GM18511 (cell line): Measurements from ENCODE around the gene GTF3A.
A peak's percentile ranks its signal among the peaks of the same experiment; 100 is the strongest.

ENCODE experiments used
- ATAC-seq: cut with Tn5 transposase; IDR thresholded peaks from one replicate; pipeline ENCODE4 v1.9.1; 2021; ENCODE audit warnings: mild to moderate bottlenecking, moderate library complexity; ENCODE audit not compliant: unreplicated experiment

GTF3A gene

DNA sequence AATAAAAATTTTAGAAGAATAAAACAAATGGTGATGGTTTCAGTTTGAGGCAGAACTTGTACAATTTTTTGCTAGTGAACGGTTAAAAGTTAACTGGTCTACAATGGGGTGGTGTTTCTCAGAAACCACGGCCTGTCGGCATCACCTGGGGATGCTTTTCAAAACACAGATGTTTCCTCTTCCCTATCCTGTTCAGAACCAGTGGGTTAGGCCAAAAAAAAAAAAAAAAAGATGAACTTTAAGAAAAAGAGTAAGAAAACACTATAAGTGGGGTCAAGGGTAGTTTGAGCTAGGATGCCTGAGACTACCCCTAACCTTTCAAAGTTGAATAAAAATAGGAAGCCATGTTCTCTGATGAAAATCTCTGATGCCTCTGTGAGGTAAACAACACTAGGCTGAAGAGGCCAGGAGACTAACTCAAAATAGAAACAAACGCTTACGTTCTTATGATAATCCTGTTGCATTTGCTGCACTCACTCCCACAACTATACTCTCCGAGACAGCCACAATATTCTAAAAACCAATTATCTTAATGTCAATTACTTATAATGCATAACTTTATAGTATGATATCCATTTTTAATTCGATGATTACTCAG, 22.7 kb downstream of the GTF3A start:
- no peak for ATAC-seq

DNA sequence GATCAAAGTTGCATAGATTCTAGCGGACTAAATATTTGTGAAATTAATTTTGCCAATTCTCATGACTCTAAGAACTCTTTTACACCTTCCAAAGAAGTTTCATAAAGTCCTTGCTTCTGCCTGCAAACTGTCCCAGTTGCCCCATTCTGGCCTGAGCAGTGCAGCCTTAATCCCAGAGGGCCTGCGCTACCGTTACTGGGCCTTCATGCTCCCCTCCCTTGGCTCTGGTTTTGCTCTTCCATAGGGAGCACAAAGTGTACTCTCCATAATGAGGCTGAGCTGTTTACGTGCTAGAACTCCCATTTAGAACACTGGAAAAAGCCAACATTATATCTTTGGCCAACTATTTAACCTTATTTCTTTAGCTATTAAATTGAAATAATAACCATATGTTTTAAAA, 23.9 kb downstream of the GTF3A start:
- ATAC-seq: no peak

DNA sequence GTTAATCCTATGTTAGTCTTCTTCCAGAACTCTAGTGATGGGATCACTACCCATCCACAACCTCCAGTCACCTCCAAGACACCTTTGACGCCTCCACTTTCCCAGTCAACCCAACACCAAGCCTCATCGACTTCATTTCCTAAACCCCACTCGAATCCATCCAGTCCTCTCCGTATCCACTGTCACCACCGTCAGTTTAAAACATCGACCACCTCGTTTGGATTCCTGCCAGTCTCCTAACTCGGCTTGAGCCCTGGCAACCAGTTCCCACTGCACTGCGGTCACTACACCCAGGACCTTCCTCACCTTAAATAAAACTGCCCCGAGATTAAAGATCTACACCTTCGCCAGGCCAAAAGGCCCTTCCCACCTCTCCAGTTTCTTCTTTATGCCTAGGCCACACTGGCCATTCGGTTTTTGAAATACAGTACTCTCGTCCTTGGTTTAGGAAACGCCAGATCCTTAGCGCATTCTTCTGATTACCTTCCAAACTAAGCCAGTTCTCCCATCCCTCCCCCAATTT, 24.7 kb downstream of the GTF3A start:
- no peak for ATAC-seq

DNA sequence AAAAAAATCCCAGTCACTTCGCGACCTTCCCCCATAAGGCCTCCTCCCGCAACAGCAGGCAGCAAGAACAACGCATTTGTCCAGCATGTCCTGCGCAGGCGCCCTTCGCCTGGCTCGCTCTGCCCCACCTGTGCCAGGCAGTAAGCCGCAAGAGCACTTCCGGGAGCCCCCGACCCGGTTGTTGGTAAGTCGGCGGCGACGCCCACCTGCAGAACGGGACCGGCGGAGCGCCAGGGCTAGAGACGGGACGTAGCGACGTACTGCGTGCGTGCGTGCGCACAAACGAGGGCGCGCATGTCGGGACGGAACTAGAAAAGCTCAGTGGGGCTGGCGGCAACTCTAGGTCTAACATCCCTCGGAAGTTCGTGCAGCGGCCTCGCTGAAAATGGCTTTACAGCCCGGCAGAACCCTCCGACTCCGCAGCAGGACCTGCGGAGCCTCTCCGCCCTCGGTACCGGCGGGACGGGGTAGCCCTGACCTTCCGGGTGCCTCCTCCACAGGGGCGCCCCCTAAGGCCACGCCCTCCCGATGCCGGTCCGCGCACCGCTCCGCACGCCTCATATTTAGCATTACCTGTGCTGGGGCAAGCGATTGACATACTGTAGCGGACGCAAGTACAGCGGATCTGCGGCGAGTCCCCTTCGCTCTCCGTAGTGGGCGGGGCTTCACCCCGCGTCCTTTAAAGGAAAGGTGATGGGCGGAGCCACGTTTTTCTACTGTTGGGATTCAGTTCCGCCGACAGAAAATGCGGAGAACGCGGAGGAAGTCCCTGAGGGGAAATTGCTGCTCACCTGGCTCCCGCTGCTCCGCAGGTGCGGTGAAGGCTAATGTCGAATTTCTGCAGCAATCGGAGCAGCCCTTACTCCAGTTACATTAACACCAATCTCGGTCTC, 25.8 kb downstream of the GTF3A start, which contains the start of gene MTIF3:
MTIF3 (minus strand) TSS at position 629 of the 893 bp plus-strand sequence. CDS start 10,116 bp downstream, outside the sequence.
- ATAC-seq: peak; percentile 87

DNA sequence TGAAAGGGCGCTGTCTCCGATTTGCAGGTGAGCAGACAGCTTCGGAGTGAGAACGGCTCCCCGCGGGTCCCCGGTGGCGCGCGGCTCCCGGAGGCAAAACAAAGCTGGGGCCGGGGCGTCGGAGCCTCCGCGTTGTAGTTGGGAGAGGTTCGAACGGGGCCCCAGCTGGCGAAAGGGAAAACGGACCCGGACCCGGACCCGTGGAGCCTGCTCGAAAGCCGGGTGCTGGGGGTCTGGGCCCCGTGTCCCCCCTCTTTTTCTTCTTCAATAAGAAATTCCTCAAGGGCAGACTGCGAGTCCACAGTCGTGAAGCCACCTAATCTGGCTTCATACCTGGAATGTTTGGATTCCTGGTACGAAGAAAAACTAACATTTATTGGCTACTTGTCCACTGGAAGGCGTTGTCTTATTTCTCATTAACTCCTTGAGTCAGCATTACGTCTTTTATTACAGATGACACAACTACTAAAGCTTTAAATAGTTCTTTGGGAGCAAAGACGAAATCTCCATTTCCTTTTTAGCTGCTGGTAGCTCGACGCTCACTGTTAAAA, 26.6 kb downstream of the GTF3A start:
- ATAC-seq: no peak

DNA sequence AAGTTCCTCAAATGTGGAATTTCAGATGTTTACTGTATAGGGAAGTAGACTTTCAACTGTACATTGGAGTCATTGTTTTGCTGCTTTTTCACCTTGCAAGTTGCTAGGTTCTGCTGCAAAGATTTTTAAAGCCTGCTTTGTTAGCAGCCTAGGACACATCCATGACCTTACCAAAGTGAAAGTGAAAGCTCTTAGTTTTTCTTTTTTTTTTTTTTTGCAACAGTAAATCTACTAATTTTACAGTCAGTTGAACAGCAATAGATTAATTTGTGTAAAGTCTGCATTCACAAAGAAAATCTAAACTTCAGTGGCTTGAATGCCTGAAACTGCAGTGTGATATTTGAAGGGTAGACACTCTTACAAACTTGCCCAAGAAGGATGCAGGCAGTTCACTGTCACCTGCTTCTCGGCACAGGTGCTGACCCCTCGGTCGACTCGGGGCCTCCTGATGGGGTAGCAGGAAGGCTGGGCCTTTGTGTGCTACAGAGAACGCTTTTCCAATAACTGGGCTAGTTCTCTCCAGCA, 31.0 kb downstream of the GTF3A start:
- peak; percentile 46 for ATAC-seq

DNA sequence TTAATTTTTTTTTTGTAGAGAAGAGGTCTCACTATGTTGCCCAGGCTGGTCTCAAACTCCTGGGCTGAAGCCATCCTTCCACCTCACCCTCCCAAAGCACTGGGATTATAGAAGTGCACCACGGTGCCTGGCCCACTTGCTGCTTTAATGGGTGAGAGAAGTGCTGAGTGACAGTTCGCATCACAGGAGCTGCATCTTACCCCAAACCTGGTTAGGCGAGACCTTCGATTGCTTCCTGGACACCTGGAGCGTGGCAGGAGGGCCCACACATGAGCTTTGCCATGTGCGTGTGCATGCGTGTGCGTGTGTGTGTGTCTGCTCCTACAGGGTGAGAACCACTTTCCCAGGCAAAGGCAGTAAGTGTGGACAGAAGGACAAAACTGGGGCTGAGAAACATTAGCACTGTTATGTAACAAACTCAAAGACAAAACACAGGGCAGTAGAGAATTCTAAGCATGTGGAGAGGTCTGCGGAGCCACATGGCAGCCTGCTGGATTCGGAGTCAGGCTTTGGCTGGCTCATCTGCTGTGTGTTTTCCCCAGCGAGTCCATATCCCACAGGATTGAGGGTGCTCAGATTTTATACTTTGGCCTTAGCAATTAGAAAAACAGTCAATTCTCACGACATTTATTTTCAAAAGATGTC, 37.6 kb downstream of the GTF3A start:
- no peak for ATAC-seq

DNA sequence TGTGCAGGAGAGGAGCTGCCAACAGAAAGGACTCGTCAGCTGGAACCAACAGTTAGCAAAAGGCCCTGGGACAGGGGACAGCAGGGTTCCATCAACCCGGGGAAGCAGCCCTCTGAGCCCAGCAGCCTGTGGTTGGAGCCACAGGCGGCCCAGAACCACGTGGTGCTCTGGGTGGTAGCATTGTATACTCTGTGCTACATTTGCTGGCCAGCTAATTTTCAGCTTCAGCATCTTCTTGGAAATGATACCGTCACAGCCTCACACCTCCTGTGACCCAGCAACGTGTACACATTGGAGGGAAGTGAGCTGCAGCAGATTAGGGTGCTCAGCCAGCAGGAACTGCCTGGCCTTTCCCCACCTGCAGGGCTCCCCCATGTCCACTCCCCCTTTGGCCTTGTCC, 39.1 kb downstream of the GTF3A start:
- no peak for ATAC-seq

DNA sequence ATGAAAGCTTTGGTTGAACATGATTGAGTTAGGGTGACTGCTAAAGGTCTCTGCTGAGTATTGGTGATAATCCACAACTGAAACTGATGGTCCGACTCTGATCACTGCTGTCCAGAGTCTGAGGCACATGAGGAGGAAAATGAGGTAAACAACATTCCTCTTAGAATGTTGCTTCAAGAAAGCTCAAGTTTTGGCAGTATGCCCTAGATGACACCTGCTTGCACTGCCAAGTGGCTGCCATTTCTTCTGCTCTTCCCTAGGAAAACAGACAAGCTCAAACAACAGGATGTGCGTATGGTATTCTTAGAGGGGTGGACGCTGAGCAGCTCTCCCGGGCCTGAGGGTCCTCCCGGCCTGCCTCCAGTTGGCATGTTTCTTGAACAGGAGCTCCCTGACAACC, 41.2 kb downstream of the GTF3A start:
- ATAC-seq: no peak

DNA sequence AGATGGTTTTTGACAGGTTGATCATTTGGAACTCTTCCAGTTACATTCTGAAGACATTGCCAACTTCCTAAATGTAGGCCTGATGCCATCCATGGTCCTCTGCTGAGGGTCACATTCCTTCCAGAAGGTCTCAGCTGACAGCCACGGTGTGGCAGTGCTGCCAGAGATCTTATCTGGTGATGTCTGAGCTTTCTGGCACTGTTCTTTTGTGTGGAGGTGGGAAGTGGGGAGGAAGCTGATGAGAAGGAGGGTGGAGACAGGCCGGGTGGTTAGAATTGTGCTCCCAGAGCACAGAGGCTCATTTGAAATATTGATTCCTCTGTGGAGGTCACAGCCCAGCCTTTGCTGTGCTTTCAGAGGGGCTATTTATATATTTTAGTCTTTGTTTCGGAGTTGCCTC, 42.1 kb downstream of the GTF3A start:
- no peak for ATAC-seq

DNA sequence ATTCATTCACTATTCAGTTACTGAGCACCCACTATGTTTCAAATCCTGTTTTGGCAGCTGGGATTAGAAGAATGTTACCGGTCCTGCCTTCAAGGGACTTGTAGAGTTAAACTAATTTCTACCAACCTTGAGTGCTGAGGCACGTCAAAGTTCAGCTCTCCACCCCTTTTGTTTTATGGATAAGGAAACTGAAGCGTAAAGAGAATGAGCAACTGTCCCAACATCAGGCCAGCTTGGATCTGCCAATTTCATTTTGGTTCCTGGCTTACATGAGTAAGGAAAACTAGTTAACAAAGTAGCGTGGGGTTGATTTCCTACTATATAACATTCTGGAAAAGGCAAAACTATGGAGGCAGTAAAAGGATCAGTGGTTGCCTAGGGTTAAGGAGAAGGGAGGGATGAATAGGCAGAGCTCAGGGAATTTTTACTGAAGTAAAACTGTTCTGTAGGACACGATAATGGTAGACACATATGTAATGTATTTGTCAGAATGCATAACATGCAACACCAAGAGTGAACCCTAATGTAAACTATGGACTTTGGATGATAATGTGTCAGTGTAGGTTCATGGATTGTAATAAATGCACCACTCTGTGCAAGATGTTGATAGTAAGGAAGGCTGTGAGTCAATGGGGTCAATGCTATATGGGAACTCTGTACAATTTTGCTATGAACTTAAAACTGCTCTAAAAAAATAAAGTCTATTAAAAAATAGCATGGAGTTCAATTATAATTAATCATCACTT, 45.8 kb downstream of the GTF3A start:
- no peak for ATAC-seq

DNA sequence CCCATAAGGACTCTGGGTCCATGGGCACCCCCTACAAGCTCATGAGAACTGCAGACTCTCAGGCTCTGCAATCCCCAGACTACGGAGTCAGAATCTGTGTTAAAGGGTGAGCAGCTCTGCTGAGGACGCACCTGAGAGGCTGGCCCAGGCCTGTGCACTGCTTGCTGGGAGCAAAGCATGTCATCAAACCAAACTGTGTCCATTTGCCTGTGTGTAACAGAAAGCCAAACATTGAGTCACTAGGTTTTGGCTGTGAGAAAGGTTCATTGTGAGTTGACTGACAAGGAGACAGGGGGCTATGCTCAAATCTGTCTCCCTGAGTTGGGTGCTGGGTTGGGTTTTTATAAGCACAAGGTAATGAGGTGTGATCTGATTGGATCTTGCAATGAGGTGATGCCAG, 48.0 kb downstream of the GTF3A start:
- no peak for ATAC-seq

DNA sequence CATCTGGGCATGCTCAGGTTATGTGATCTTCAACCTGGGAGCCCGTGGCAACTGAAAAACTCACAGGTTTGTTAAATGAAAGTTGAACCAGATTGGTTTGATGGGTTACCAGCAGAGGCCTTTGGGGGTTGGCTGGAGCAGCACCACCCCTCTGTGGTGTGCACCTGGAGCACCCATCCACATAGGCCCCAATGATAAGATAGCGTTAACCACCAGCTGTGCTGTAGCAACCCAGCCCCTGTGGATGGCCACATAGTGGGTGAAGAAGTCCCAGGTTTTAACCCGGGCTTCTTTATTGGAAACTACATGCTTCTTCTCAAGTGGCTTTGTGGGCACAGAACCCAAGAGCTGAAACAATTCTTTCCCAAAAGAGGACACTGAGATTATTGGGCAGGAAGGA, 48.5 kb downstream of the GTF3A start:
- ATAC-seq: no peak

DNA sequence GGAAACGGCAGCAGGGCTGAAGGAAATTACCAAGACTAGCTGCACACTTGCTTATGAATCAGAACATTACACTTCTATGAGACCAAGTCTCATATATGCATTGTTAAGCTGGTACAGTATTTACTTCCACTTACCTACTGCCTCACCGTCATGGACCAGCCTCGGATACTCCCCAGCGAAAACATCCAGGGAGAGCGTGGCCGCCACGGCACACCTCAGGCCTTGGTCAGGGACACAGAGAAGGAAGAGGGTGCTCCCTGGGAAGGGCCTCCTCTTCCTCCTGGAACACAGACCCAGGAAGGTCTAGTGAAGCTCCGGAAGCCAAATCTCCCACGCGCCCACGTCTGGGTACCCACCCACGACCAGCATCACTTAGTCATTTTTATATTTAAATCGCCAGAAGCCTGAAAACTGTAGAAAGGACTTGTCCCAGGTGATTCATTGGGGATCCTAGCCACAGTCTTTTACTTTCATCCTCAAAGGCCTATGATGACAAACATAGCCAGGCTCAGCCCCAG, 50.4 kb downstream of the GTF3A start:
- no peak for ATAC-seq

DNA sequence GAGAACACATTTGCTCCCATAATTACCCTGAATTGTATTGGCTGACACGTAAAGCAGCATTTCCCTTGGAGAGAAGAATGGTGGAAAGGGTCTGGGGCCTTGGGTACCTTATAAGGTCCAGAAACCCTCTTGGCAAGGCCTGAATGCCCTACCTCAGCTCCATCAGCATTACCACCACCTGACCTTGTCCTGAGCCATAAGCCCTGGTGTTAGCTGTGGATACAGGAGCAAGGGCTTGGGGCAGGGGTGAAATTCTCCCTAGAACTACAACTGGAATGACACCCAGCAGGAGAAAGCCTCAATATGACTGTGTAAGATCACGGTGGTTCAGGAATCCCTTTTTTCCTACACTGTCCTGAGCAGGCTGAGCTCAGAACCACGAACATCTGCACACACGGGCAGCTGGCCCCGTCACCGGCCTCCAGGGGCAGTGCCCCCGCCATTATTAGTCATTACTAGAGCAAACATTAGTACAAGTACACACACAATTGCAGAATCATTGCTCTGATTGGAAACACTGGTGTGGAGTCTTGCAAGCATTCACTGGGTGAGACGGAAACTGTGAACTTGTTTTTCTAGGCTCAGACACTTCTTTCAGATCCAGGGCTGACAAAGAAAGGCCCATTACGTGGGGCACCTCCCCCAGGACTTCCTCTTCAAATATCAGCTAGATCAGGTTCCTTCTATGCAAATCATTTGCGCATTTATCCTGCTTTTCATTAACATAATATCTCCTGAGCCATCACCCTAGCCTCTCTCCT, 52.7 kb downstream of the GTF3A start:
- peak; percentile 84 for ATAC-seq

DNA sequence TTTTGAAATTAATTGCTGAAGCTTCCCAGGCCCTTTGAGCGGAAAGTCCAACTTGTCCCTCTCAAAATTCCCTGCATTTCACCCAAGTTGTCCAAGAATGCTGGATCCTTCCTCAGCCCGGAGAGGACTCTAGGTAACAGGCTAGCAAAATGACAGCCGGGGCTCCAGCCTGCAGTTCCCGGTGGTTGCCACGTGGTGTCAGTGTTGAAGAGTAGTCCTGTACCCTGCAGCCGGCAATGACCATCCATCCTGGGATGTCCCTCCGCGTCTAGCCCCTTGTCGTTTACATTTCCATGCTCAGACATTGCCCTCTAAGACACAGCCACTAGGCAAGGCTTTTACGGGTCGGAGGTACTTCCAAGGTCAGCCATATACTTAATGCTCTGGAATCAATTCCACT, 57.3 kb downstream of the GTF3A start:
- no peak for ATAC-seq

DNA sequence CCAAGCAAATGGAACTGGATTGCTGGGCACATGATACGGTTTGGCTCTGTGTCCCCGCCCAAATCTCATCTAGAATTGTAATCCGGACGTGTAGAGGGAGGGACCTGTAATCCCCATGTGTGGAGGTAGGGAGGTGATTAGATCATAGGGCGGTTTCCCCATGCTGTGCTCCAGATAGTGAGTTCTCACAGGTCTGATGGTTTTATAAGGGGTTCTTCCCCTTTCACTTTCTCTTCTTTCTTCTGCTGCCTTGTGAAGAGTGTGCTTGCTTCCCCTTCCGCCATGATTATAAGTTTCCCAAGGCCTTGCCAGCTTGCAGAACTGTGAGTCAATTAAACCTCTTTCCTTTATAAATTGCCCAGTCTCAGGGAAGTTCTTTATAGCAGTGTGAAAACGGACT, 58.6 kb downstream of the GTF3A start:
- peak; percentile 98 for ATAC-seq

DNA sequence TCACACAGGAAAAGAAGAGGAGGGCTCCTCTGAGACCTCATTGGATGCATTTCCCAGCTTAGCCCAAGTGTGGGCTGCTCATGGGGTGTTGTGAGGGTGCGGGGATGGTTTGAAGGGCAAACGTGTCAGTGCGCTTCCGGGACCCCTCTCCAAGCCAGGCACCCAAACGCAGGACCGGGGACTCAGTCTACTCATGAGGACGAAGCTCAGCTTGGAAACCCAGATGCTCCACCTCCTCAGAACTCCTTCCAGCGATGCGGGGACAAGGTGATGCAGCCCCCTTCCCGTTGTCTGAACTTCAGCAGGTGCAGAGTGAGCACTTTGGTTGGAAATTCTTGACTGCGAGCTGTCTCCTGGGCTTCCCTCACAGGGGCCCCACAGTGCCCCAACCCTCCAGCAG, 59.0 kb downstream of the GTF3A start:
- ATAC-seq: peak; percentile 22
